H9 (cell line): ENCODE data around the gene LETM1. TPM values are rescaled to one million over a fixed set of nuclear protein-coding genes. Genes with fewer than 3 reads are reported as not detected.
A peak's percentile ranks its signal among the peaks of the same experiment; 100 is the strongest.

Experiments used
- DNase-seq: peaks from one replicate; pipeline ENCODE4 v3.0.0-alpha.2; 2017
- H2AFZ ChIP-seq: one replicate; pipeline ENCODE4 v1.6.1; 2013; ENCODE audit warnings: mild to moderate bottlenecking, low read length, control low read depth, moderate library complexity
- H2AK5ac ChIP-seq: 2 replicates; pipeline ENCODE4 v1.6.1; 2013; ENCODE audit warnings: low read length, control low read depth, mixed read lengths; ENCODE audit not compliant: insufficient read length
- H2BK120ac ChIP-seq: one replicate; pipeline ENCODE4 v1.6.1; 2013; ENCODE audit warnings: low read depth, mild to moderate bottlenecking, low read length, control low read depth, inconsistent platforms; ENCODE audit not compliant: poor library complexity, severe bottlenecking
- H2BK12ac ChIP-seq: 2 replicates; pipeline ENCODE4 v1.6.1; 2013; ENCODE audit warnings: low read length, control low read depth, mixed read lengths, low read depth; ENCODE audit not compliant: insufficient read length
- H2BK15ac ChIP-seq: 2 replicates; pipeline ENCODE4 v1.6.1; 2013; ENCODE audit warnings: low read depth, low read length, control low read depth
- H2BK20ac ChIP-seq: one replicate; pipeline ENCODE4 v1.6.1; 2013; ENCODE audit warnings: low read depth, mild to moderate bottlenecking, low read length, control low read depth, inconsistent platforms; ENCODE audit not compliant: poor library complexity, severe bottlenecking
- H2BK5ac ChIP-seq: 2 replicates; pipeline ENCODE4 v1.6.1; 2013; ENCODE audit warnings: low read length, control low read depth, mixed read lengths; ENCODE audit not compliant: insufficient read length
- H3K14ac ChIP-seq: 2 replicates; pipeline ENCODE4 v1.6.1; 2013; ENCODE audit warnings: low read length, control low read depth; ENCODE audit not compliant: insufficient read depth
- H3K18ac ChIP-seq: 2 replicates; pipeline ENCODE4 v1.6.1; 2013; ENCODE audit warnings: low read depth, mild to moderate bottlenecking, mixed read lengths, low read length, control low read depth; ENCODE audit not compliant: insufficient read length
- H3K23ac ChIP-seq: 2 replicates; pipeline ENCODE4 v1.6.1; 2013; ENCODE audit warnings: low read length, control low read depth, mixed read lengths, low read depth; ENCODE audit not compliant: insufficient read length
- H3K23me2 ChIP-seq: 2 replicates; pipeline ENCODE4 v1.6.1; 2013; ENCODE audit warnings: low read depth, mild to moderate bottlenecking, mixed read lengths, low read length, control low read depth; ENCODE audit not compliant: insufficient read length, poor library complexity, severe bottlenecking
- H3K27ac ChIP-seq: 2 replicates; pipeline ENCODE4 v1.5.1; 2013; ENCODE audit warnings: low read length, control low read depth, mixed read lengths, low read depth; ENCODE audit not compliant: insufficient read length
- H3K27me3 ChIP-seq: 2 replicates; pipeline ENCODE4 v1.6.1; 2013; ENCODE audit warnings: low read length, control low read depth, inconsistent platforms; ENCODE audit not compliant: insufficient read depth
- H3K4ac ChIP-seq: 2 replicates; pipeline ENCODE4 v1.6.1; 2013; ENCODE audit warnings: low read depth, mild to moderate bottlenecking, control low read depth, inconsistent platforms, low read length, moderate library complexity
- H3K4me1 ChIP-seq: 2 replicates; pipeline ENCODE4 v1.6.1; 2013; ENCODE audit warnings: low read length, control low read depth, inconsistent platforms; ENCODE audit not compliant: insufficient read depth
- H3K4me2 ChIP-seq: 2 replicates; pipeline ENCODE4 v1.6.1; 2013; ENCODE audit warnings: low read length, control low read depth, mixed read lengths; ENCODE audit not compliant: insufficient read length, insufficient read depth
- H3K56ac ChIP-seq: 2 replicates; pipeline ENCODE4 v1.6.1; 2013; ENCODE audit warnings: low read depth, mild to moderate bottlenecking, mixed read lengths, low read length, control low read depth; ENCODE audit not compliant: insufficient read length
- H3K79me1 ChIP-seq: 2 replicates; pipeline ENCODE4 v1.6.1; 2013; ENCODE audit warnings: low read depth, mild to moderate bottlenecking, moderate library complexity, low read length, control low read depth, inconsistent platforms; ENCODE audit not compliant: insufficient read depth, poor library complexity, severe bottlenecking
- H3K79me2 ChIP-seq: 2 replicates; pipeline ENCODE4 v1.6.1; 2013; ENCODE audit warnings: low read length, control low read depth, inconsistent platforms; ENCODE audit not compliant: insufficient read depth
- H3K9ac ChIP-seq: 2 replicates; pipeline ENCODE4 v1.6.1; 2013; ENCODE audit warnings: low read length, control low read depth, mixed read lengths; ENCODE audit not compliant: insufficient read length; ENCODE audit errors: extremely low read depth
- H3K9me3 ChIP-seq: one replicate; pipeline ENCODE4 v1.6.1; 2013; ENCODE audit warnings: low read depth, low read length, inconsistent platforms; ENCODE audit not compliant: control insufficient read depth
- H3T11ph ChIP-seq: one replicate; pipeline ENCODE4 v1.6.1; 2013; ENCODE audit warnings: mild to moderate bottlenecking, low read length, control low read depth, inconsistent platforms
- H4K20me1 ChIP-seq: one replicate; pipeline ENCODE4 v1.6.1; 2013; ENCODE audit not compliant: control insufficient read depth, insufficient read length, insufficient read depth
- H4K5ac ChIP-seq: 2 replicates; pipeline ENCODE4 v1.6.1; 2013; ENCODE audit warnings: low read depth, mild to moderate bottlenecking, mixed read lengths, low read length, control low read depth; ENCODE audit not compliant: insufficient read length
- H4K8ac ChIP-seq: replicated peaks from 2 replicates; pipeline ENCODE4 v1.6.1; 2013; ENCODE audit warnings: low read length, control low read depth, mixed read lengths, low read depth; ENCODE audit not compliant: insufficient read length
- H4K91ac ChIP-seq: 2 replicates; pipeline ENCODE4 v1.6.1; 2013; ENCODE audit warnings: low read depth, mild to moderate bottlenecking, moderate library complexity, mixed read lengths, low read length, control low read depth; ENCODE audit not compliant: insufficient read length
- H3K27ac Mint-ChIP-seq, 3 experiments: 2 replicates in 2 of 3; 3 replicates in 1 of 3; pipeline ENCODE4 v1.8.0; 2020 to 2021; ENCODE audit warnings: mixed read lengths in 3 of 3, mild to moderate bottlenecking in 1 of 3, moderate library complexity in 1 of 3
- H3K27me3 Mint-ChIP-seq: 2 replicates; pipeline ENCODE4 v1.8.0; 2021; ENCODE audit warnings: low read depth, mild to moderate bottlenecking, moderate library complexity, mixed read lengths
- H3K36me3 Mint-ChIP-seq, 3 experiments: 2 replicates in 2 of 3; 3 replicates in 1 of 3; pipeline ENCODE4 v1.8.0; 2020 to 2021; ENCODE audit warnings: low read depth in 3 of 3, mixed read lengths in 3 of 3; ENCODE audit not compliant: insufficient read depth in 1 of 3
- H3K4me1 Mint-ChIP-seq, 2 experiments: 2 replicates each; pipeline ENCODE4 v1.8.0; 2020; ENCODE audit warnings: mixed read lengths in 2 of 2
- H3K4me3 Mint-ChIP-seq, 2 experiments: 2 replicates in 1 of 2; 3 replicates in 1 of 2; pipeline ENCODE4 v1.8.0; 2020 to 2021; ENCODE audit warnings: mild to moderate bottlenecking in 2 of 2, mixed read lengths in 2 of 2, moderate library complexity in 1 of 2
- H3K9me3 Mint-ChIP-seq, 2 experiments: 2 replicates in 1 of 2; 3 replicates in 1 of 2; pipeline ENCODE4 v1.8.0; 2020; ENCODE audit warnings: mild to moderate bottlenecking in 2 of 2, mixed read lengths in 2 of 2, moderate library complexity in 1 of 2
- CTCF ChIP-seq: fragments of 200-600 bp; sonication (generic); conservative IDR thresholded peaks from 3 replicates; pipeline ENCODE4 v1.8.0; 2021; ENCODE audit warnings: antibody characterized with exemption, mild to moderate bottlenecking
- WGBS: extraction: QIAGEN DNeasy Blood & Tissue Kit; methylation state at CpG from one replicate; pipeline ENCODE4 v1.1.7; 2013; ENCODE audit warnings: missing lambda C conversion rate, low lambda C conversion rate, mixed read lengths; ENCODE audit not compliant: insufficient read length; ENCODE audit errors: extremely low coverage; 5-methylcytosine and 5-hydroxymethylcytosine counted together
- total RNA-seq: library from RNA; stranded (reverse); gene quantifications from 2 replicates; pipeline ENCODE4 v1.2.1, GENCODE V29; 2021

Gene LETM1
- total RNA-seq, 1 experiment from 2014 or later, result 43.4 TPM

GRCh38 chr4:1882850-1883271 is 26.9 kb upstream of the LETM1 start:
- H2BK120ac ChIP-seq, result no peak overlapping the region
- peaks cover 9 to 14% of the 10 kb centered on the region in 2 experiments for H3K4me1 Mint-ChIP-seq
- peaks cover 4 to 7% (median 5%) of the 10 kb centered on the region in 3 experiments; a peak in 4 of 7 replicates for H3K36me3 Mint-ChIP-seq
- H3K14ac ChIP-seq, result no peak overlapping the region
- no peak overlapping the region for H3K4me3 Mint-ChIP-seq
- H3K18ac ChIP-seq, result no peak overlapping the region
- no peaks in the 10 kb centered on the region for H3K23me2 ChIP-seq
- no peaks in the 10 kb centered on the region; the same call in 1 of the 2 replicates for H3K4me1 ChIP-seq
- H2BK20ac ChIP-seq, result no peak overlapping the region
- H3T11ph ChIP-seq, result no peak overlapping the region
- DNase-seq, result no peak
- H3K56ac ChIP-seq, result no peak overlapping the region
- no CpG with 5 or more reads among the region's 1 CpG for WGBS
- no peak overlapping the region for H4K91ac ChIP-seq
- no peak overlapping the region for H3K9ac ChIP-seq
- H4K5ac ChIP-seq, result no peak overlapping the region
- H3K27ac Mint-ChIP-seq, result peak overlapping the region in 1 of 3 experiments; percentile 56; a peak in 4 of 7 replicates
- H3K23ac ChIP-seq, result no peak overlapping the region
- H3K9me3 Mint-ChIP-seq, result no peaks in the 10 kb centered on the region
- no peak overlapping the region for H2BK5ac ChIP-seq
- H2AK5ac ChIP-seq, result no peak overlapping the region
- peaks cover 38% of the 10 kb centered on the region for H3K79me2 ChIP-seq
- peaks cover 21% of the 10 kb centered on the region for H3K79me1 ChIP-seq
- H2BK15ac ChIP-seq, result no peak overlapping the region
- no peak for TF ChIP-seq CTCF
- H4K8ac ChIP-seq, result no peak overlapping the region
- no peak overlapping the region for H3K4me2 ChIP-seq
- H3K27me3 ChIP-seq, result no peaks in the 10 kb centered on the region
- H3K27me3 Mint-ChIP-seq, result no peaks in the 10 kb centered on the region
- H2BK12ac ChIP-seq, result no peak overlapping the region
- H3K9me3 ChIP-seq, result no peaks in the 10 kb centered on the region
- no peak overlapping the region for H3K27ac ChIP-seq
- no peak overlapping the region for H3K4ac ChIP-seq
- H2AFZ ChIP-seq, result no peak overlapping the region
- no peaks in the 10 kb centered on the region for H4K20me1 ChIP-seq
